Gastroesophageal sphincter (tissue), 3 donors: ENCODE data around the gene PIGW.

Source experiments
- EP300 ChIP-seq: sonication (generic); formaldehyde crosslinking; IDR thresholded peaks from one replicate; pipeline ENCODE4 v1.6.1; 2017; ENCODE audit warnings: antibody characterized with exemption, mild to moderate bottlenecking
- POLR2A ChIP-seq, 2 donors: fragments of 450-650 bp; IDR thresholded peaks; one replicate each; pipeline ENCODE4 v1.6.1; 2017; ENCODE audit warnings: antibody characterized with exemption in 2 of 2, mild to moderate bottlenecking in 2 of 2, moderate library complexity in 1 of 2
- POLR2AphosphoS5 ChIP-seq: sonication (generic); formaldehyde crosslinking; IDR thresholded peaks from one replicate; pipeline ENCODE4 v1.6.1; 2017; ENCODE audit warnings: antibody characterized with exemption
- TF ChIP-seq, protein P1 (sequence below), 4 experiments: fragments of 200-600 bp in 2 of 4; fragments of 450-650 bp in 2 of 4; sonication (generic) in 1 of 4; IDR thresholded peaks; one replicate each; pipeline ENCODE4 v1.5.1; 2017 to 2019; ENCODE audit warnings: antibody characterized with exemption in 4 of 4, mild to moderate bottlenecking in 2 of 4, moderate library complexity in 2 of 4

DNA sequence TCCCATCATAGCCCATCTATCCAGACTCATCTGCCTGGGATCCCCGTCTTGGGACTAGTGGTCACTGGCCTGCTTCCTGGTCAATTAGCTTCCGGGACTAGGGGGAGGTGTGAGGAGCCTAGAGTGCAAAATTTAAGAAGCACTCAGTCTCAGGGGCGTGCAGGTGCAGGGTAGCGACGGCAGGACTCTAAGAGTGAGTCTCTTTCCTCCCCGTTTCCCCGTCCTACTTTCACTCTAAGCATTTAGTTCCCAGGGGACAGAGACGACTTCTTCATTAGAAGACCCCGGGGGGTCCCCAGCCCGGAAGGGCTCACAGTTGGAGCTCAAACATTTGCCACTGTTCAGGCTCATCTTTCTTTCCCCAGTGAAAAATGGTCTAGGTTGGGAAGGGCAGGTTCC is 49.0 kb upstream of the PIGW start:
- no peak for TF ChIP-seq EP300
- TF ChIP-seq, protein P1, sequence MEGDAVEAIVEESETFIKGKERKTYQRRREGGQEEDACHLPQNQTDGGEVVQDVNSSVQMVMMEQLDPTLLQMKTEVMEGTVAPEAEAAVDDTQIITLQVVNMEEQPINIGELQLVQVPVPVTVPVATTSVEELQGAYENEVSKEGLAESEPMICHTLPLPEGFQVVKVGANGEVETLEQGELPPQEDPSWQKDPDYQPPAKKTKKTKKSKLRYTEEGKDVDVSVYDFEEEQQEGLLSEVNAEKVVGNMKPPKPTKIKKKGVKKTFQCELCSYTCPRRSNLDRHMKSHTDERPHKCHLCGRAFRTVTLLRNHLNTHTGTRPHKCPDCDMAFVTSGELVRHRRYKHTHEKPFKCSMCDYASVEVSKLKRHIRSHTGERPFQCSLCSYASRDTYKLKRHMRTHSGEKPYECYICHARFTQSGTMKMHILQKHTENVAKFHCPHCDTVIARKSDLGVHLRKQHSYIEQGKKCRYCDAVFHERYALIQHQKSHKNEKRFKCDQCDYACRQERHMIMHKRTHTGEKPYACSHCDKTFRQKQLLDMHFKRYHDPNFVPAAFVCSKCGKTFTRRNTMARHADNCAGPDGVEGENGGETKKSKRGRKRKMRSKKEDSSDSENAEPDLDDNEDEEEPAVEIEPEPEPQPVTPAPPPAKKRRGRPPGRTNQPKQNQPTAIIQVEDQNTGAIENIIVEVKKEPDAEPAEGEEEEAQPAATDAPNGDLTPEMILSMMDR (IDR thresholded peaks at IDR 0.05) = no peak
- no peak for TF ChIP-seq POLR2A (IDR thresholded peaks at IDR 0.05)
- no peak for TF ChIP-seq POLR2AphosphoS5
